GM19239 (cell line): Measurements from ENCODE around the gene PRR5L.

ENCODE experiments used
- DNase-seq: peaks from one replicate; pipeline ENCODE4 v3.0.0; 2011; ENCODE audit warnings: low spot score; ENCODE audit not compliant: insufficient read length
- FAIRE-seq: peaks from 2 replicates; lab custom pipeline; 2011; peaks lifted over from hg19 to GRCh38; lab: Jason Lieb, UNC

The PRR5L gene

GRCh38 chr11:36352922-36353321 is 56.8 kb downstream of the PRR5L start:
- DNase-seq: no peak

GRCh38 chr11:36354221-36355003 is 58.3 kb downstream of the PRR5L start:
- DNase-seq: no peak

More at GRCh38 chr11:36352922-36353321, 56.8 kb downstream of the PRR5L start:
- FAIRE-seq: no peak

GRCh38 chr11:36356201-36356600 is 60.1 kb downstream of the PRR5L start:
- FAIRE-seq (peak; percentile 66), DNase-seq (no peak)

More at GRCh38 chr11:36354221-36355003, 58.3 kb downstream of the PRR5L start:
- peak; percentile 89 for FAIRE-seq

GRCh38 chr11:36357831-36358230 is 61.7 kb downstream of the PRR5L start:
- no peak for DNase-seq
- no peak for FAIRE-seq

GRCh38 chr11:36358436-36358835 is 62.3 kb downstream of the PRR5L start:
- DNase-seq (no peak), FAIRE-seq (no peak)

- FAIRE-seq: no peak
Observed at GRCh38 chr11:36360318-36360717, 64.2 kb downstream of the PRR5L start.

GRCh38 chr11:36360826-36361415 is 64.8 kb downstream of the PRR5L start:
- FAIRE-seq (peak; percentile 44), DNase-seq (no peak)

More at GRCh38 chr11:36360318-36360717, 64.2 kb downstream of the PRR5L start:
- no peak for DNase-seq

- FAIRE-seq (no peak), DNase-seq (no peak)
Observed at GRCh38 chr11:36361472-36361871, 65.4 kb downstream of the PRR5L start.

- DNase-seq: no peak
- FAIRE-seq: no peak
Observed at GRCh38 chr11:36361901-36362391, 65.9 kb downstream of the PRR5L start.

GRCh38 chr11:36362902-36363301 is 66.8 kb downstream of the PRR5L start:
- DNase-seq: no peak
- no peak for FAIRE-seq

GRCh38 chr11:36363361-36364268 is 67.5 kb downstream of the PRR5L start:
- DNase-seq (no peak), FAIRE-seq (no peak)

- DNase-seq (no peak), FAIRE-seq (no peak)
Observed at GRCh38 chr11:36364551-36365325, 68.7 kb downstream of the PRR5L start.

GRCh38 chr11:36365907-36366306 is 69.8 kb downstream of the PRR5L start:
- FAIRE-seq: no peak
- DNase-seq: no peak

GRCh38 chr11:36367806-36368680 is 72.0 kb downstream of the PRR5L start:
- DNase-seq (no peak), FAIRE-seq (no peak)

- DNase-seq (no peak), FAIRE-seq (no peak)
Observed at GRCh38 chr11:36371181-36371580, 75.1 kb downstream of the PRR5L start.

GRCh38 chr11:36371590-36371989 is 75.5 kb downstream of the PRR5L start:
- no peak for FAIRE-seq

GRCh38 chr11:36372101-36372771 is 76.1 kb downstream of the PRR5L start:
- FAIRE-seq: no peak
- no peak for DNase-seq

More at GRCh38 chr11:36371590-36371989, 75.5 kb downstream of the PRR5L start:
- DNase-seq: no peak
